CD4-positive, alpha-beta T cell (primary cell): ENCODE results near the gene MYOM3. TPM values are rescaled to one million over a fixed set of nuclear protein-coding genes. Genes with fewer than 3 reads are reported as not detected.

Experiments used
- ATAC-seq: fragments of 200-7000 bp; cut with Tn5 transposase; one replicate; pipeline ENCODE4 v1.10.0; 2022; ENCODE audit warnings: mild to moderate bottlenecking; ENCODE audit not compliant: poor library complexity
- CTCF ChIA-PET: fragments of 350-600 bp; sonication (Branson Sonifier 250); formaldehyde crosslinking; loops from one replicate; lab custom pipeline; 2021; ENCODE audit warnings: antibody characterized with exemption, inconsistent platforms; lab: Charles Lee
- POLR2A ChIA-PET: fragments of 350-600 bp; sonication (Branson Sonifier 250); formaldehyde crosslinking; loops from one replicate; lab custom pipeline; 2021; ENCODE audit warnings: antibody characterized with exemption, inconsistent platforms; lab: Charles Lee
- DNase-seq, 14 experiments: peaks; one replicate each; pipeline ENCODE4 v3.0.0-alpha.2; 2013 to 2020; ENCODE audit warnings: mixed read lengths in 2 of 14
- H3K27ac ChIP-seq, 2 donors: one replicate each; pipeline versions ENCODE4 v1.5.1 to v1.7.0; 2013; ENCODE audit warnings: low read length in 2 of 2, low read depth in 1 of 2, mild to moderate bottlenecking in 1 of 2
- H3K27me3 ChIP-seq, 2 experiments: 1 replicate in 1 of 2; 2 replicates in 1 of 2; pipeline versions ENCODE4 v1.6.1 to v1.7.0; 2013; ENCODE audit warnings: low read length in 2 of 2, control low read depth in 1 of 2, mild to moderate bottlenecking in 1 of 2, moderate library complexity in 1 of 2; ENCODE audit not compliant: insufficient read depth in 2 of 2, control insufficient read depth in 1 of 2
- H3K36me3 ChIP-seq: one replicate; pipeline ENCODE4 v1.6.1; 2013; ENCODE audit warnings: low read length, control low read depth; ENCODE audit not compliant: insufficient read depth
- H3K4me1 ChIP-seq: one replicate; pipeline ENCODE4 v1.6.1; 2013; ENCODE audit warnings: low read length, control low read depth; ENCODE audit not compliant: insufficient read depth
- H3K4me3 ChIP-seq: one replicate; pipeline ENCODE4 v1.5.1; 2013; ENCODE audit warnings: mild to moderate bottlenecking, low read length, moderate library complexity
- H3K9me3 ChIP-seq, 2 experiments: 1 replicate in 1 of 2; 2 replicates in 1 of 2; pipeline versions ENCODE4 v1.6.1 to v1.7.0; 2013; ENCODE audit warnings: low read length in 2 of 2, mild to moderate bottlenecking in 2 of 2, control low read depth in 1 of 2, moderate library complexity in 1 of 2; ENCODE audit not compliant: control insufficient read depth in 1 of 2, insufficient read depth in 1 of 2
- H3K27ac Mint-ChIP-seq: one replicate; pipeline ENCODE4 v1.8.0; 2020; ENCODE audit warnings: mixed read lengths
- H3K27me3 Mint-ChIP-seq: one replicate; pipeline ENCODE4 v1.8.0; 2021; ENCODE audit warnings: mixed read lengths
- H3K36me3 Mint-ChIP-seq: one replicate; pipeline ENCODE4 v1.8.0; 2021; ENCODE audit warnings: low read depth, mixed read lengths
- H3K4me1 Mint-ChIP-seq: one replicate; pipeline ENCODE4 v1.8.0; 2021; ENCODE audit warnings: low read depth, mixed read lengths
- H3K4me3 Mint-ChIP-seq: one replicate; pipeline ENCODE4 v1.8.0; 2020; ENCODE audit warnings: mild to moderate bottlenecking, mixed read lengths
- H3K9me3 Mint-ChIP-seq: one replicate; pipeline ENCODE4 v1.8.0; 2020; ENCODE audit warnings: mixed read lengths
- intact Hi-C, 2 experiments: fragments of 100-400 bp; cut with DNase I in 1 of 2; cut with micrococcal nuclease in 1 of 2; formaldehyde crosslinking; loops; one replicate each; pipeline versions ENCODE4 v1.15.1 to v1.9.0; 2023 to 2025; cut with DNase I, micrococcal nuclease
- total RNA-seq, 174 experiments: library from RNA in 2 of 174; stranded (reverse) in 2 of 174; gene quantifications; one replicate each; pipeline ENCODE4 v1.2.3 and lab custom pipeline; 2021 to 2026
- TF ChIP-seq, protein P1 (sequence below): fragments of 200-600 bp; IDR thresholded peaks from one replicate; pipeline ENCODE4 v1.8.0; 2022; ENCODE audit warnings: antibody characterized with exemption, mild to moderate bottlenecking

MYOM3 gene
- total RNA-seq, 2 experiments from 2014 or later: not detected

DNA sequence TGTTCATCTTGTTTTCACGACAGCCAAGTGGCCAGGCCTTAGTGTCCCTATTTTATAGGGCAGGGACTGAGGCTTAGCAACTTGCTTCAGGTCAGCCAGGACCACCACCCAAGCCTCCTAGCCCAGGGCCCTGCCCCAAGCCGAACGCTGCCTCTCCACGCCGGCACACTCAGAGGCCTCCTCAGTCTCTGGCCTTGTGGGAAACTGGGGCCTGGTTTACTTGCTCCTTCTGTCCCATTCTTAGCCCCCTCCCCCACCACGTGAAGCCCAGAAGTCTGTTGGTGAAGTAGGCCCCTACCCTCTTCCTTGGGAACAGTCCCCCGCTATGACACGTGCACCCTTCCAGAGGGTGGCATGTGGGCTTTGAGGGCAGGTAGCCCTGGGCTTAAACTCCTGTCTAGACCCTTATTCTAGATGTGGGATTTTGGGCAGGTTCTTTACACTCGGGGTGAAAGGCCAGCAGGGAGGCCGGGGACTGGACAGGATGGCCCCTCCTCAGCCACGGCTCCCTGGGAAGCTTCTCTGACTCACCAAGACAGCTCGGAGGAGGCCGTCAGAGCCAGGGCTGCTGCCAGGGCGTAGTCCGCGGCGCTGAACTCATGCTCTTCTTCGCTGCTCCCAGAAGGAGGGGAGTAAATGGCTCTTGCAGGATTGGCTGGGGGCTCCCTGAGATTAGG lies 4.3 kb downstream of the MYOM3 start:
- peaks cover 6% of the 10 kb centered on the region for H3K4me1 ChIP-seq
- intact Hi-C loops: no loop called here
- ATAC-seq: no peak
- Mint-ChIP-seq H3K36me3 (no peaks in the 10 kb centered on the region), H3K27ac (no peak overlapping the region), H3K4me3 (no peak overlapping the region), H3K4me1 (peaks cover 3% of the 10 kb centered on the region), H3K9me3 (no peaks in the 10 kb centered on the region), H3K27me3 (peaks cover 4% of the 10 kb centered on the region)
- no peaks in the 10 kb centered on the region for H3K9me3 ChIP-seq
- H3K36me3 ChIP-seq: no peaks in the 10 kb centered on the region
- H3K27me3 ChIP-seq: no peaks in the 10 kb centered on the region
- DNase-seq: no peak
- TF ChIP-seq, protein P1, sequence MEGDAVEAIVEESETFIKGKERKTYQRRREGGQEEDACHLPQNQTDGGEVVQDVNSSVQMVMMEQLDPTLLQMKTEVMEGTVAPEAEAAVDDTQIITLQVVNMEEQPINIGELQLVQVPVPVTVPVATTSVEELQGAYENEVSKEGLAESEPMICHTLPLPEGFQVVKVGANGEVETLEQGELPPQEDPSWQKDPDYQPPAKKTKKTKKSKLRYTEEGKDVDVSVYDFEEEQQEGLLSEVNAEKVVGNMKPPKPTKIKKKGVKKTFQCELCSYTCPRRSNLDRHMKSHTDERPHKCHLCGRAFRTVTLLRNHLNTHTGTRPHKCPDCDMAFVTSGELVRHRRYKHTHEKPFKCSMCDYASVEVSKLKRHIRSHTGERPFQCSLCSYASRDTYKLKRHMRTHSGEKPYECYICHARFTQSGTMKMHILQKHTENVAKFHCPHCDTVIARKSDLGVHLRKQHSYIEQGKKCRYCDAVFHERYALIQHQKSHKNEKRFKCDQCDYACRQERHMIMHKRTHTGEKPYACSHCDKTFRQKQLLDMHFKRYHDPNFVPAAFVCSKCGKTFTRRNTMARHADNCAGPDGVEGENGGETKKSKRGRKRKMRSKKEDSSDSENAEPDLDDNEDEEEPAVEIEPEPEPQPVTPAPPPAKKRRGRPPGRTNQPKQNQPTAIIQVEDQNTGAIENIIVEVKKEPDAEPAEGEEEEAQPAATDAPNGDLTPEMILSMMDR: no peak
- H3K27ac ChIP-seq: no peak overlapping the region
- H3K4me3 ChIP-seq: no peak overlapping the region
- ChIA-PET POLR2A (no interaction called here), CTCF (no interaction called here)

DNA sequence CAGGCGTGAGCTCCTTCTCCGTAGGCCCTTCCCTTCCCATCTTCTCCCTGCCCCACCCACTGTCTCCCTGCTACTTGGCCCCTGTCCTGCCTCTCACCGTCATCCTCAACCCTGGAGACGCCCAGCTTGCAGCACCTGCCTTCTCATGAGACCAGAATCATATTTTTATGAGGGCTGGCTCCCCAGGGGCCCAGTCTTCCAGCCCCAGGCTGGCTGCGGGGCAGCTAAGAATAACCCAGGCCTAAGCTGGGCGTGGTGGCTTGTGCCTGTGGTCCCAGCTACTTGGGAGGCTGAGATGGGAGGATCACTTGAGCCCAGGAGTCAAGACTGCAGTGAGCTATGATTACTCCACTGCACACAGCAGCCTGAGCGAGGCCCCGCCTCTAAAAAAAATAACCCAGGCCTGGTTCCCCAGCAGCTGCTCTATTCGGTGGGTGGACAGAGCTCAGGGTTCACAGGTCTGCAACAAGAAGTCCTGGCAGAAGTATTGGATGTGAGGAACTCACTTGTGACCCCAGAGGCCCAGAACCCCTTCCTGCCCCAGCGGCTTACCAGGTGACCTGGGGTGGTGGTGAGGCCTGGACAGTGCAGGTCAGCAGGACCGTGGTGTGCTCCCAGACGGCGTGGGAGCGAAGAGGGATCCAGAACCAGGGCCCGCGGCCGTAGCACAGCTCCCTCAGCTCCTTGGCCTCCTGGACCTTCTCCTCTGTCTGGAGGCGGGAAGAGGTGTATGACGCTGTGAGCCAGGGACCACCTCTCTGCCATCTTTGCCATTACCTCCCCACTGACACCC lies 6.4 kb downstream of the MYOM3 start:
- Histone ChIP-seq H3K36me3 (no peaks in the 10 kb centered on the region), H3K4me1 (no peaks in the 10 kb centered on the region), H3K27me3 (no peaks in the 10 kb centered on the region), H3K27ac (no peak overlapping the region), H3K9me3 (no peaks in the 10 kb centered on the region), H3K4me3 (no peak overlapping the region)
- Mint-ChIP-seq H3K4me3 (no peak overlapping the region), H3K27me3 (no peaks in the 10 kb centered on the region), H3K4me1 (no peaks in the 10 kb centered on the region), H3K27ac (no peak overlapping the region), H3K9me3 (no peaks in the 10 kb centered on the region), H3K36me3 (no peaks in the 10 kb centered on the region)
- intact Hi-C loops: no loop called here
- CTCF ChIA-PET: no interaction called here
- TF ChIP-seq, protein P1: no peak
- POLR2A ChIA-PET: no interaction called here
- ATAC-seq (no peak), DNase-seq (no peak)

DNA sequence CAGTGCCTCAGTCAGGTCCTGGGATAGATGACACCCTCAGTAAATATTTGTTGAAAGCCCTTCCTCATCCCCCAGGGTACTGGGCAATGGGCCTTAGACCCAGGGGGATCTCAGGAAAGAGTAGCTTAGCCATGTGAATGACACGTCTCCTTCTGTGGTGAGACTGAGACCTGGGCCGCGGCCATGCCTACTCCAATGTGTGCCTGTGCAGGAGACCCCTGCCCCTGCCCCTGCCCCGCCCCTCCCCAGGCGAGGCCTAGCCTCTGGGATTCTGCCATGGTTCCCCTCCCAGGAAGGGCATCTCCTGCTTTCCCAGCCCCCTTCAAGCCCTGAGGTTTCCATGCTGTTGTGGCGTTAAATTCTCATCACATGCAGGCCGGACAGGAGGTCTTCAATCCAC lies 7.1 kb downstream of the MYOM3 start:
- intact Hi-C loops: no loop called here
- Mint-ChIP-seq H3K27me3 (no peaks in the 10 kb centered on the region), H3K4me1 (no peaks in the 10 kb centered on the region), H3K9me3 (no peaks in the 10 kb centered on the region), H3K36me3 (no peaks in the 10 kb centered on the region), H3K4me3 (no peak overlapping the region), H3K27ac (no peak overlapping the region)
- ChIA-PET CTCF (no interaction called here), POLR2A (no interaction called here)
- DNase-seq (no peak), ATAC-seq (no peak)
- TF ChIP-seq, protein P1: no peak
- Histone ChIP-seq H3K4me3 (no peak overlapping the region), H3K4me1 (no peaks in the 10 kb centered on the region), H3K9me3 (no peaks in the 10 kb centered on the region), H3K27ac (no peak overlapping the region), H3K36me3 (no peaks in the 10 kb centered on the region), H3K27me3 (no peaks in the 10 kb centered on the region)
